Loucy (cell line): ENCODE results near the gene RPL27.
"Not testable (repeated sequence)": the region's sequence is repeated elsewhere in the genome, so short reads cannot be mapped to it uniquely, and the experiment has no call there.

Experiments used
- H2AFZ ChIP-seq: fragments of 200-600 bp; sonication (generic); 2 replicates; pipeline ENCODE4 v1.6.0; 2016; ENCODE audit warnings: antibody characterized with exemption, mild to moderate bottlenecking, low read length, moderate library complexity
- H3F3A ChIP-seq: fragments of 200-600 bp; 2 replicates; pipeline ENCODE4 v1.6.0; 2016; ENCODE audit warnings: antibody characterized with exemption, low read depth, mild to moderate bottlenecking
- H3K27me3 ChIP-seq: fragments of 200-600 bp; sonication (generic); 2 replicates; pipeline ENCODE4 v1.6.1; 2014; ENCODE audit warnings: low read length, mild to moderate bottlenecking; ENCODE audit not compliant: insufficient read depth, poor library complexity, severe bottlenecking
- H3K36me3 ChIP-seq: fragments of 200-600 bp; sonication (generic); 2 replicates; pipeline ENCODE4 v1.6.1; 2016; ENCODE audit warnings: low read length; ENCODE audit not compliant: insufficient read depth
- H3K4me1 ChIP-seq: fragments of 200-600 bp; sonication (generic); 2 replicates; pipeline ENCODE4 v1.5.1; 2014; ENCODE audit warnings: low read length, mild to moderate bottlenecking; ENCODE audit not compliant: insufficient read depth, poor library complexity, severe bottlenecking
- H3K4me2 ChIP-seq: fragments of 200-600 bp; sonication (generic); 2 replicates; pipeline ENCODE4 v1.6.0; 2014; ENCODE audit warnings: antibody characterized with exemption, low read length, low read depth, mild to moderate bottlenecking; ENCODE audit not compliant: poor library complexity, severe bottlenecking
- H3K4me3 ChIP-seq: fragments of 200-600 bp; sonication (generic); 2 replicates; pipeline ENCODE4 v1.5.1; 2014; ENCODE audit warnings: low read length, mild to moderate bottlenecking, mixed read lengths; ENCODE audit not compliant: poor library complexity, severe bottlenecking
- H3K79me2 ChIP-seq: fragments of 200-600 bp; sonication (generic); 2 replicates; pipeline ENCODE4 v1.6.1; 2014; ENCODE audit warnings: low read length; ENCODE audit not compliant: insufficient read depth
- H3K9ac ChIP-seq: fragments of 200-600 bp; sonication (generic); 2 replicates; pipeline ENCODE4 v1.6.0; 2014; ENCODE audit warnings: mild to moderate bottlenecking, low read depth, low read length, moderate library complexity; ENCODE audit not compliant: poor library complexity, severe bottlenecking
- H3K9me2 ChIP-seq: fragments of 200-600 bp; sonication (generic); replicated peaks from 2 replicates; pipeline ENCODE4 v1.6.1; 2016; ENCODE audit warnings: low read depth, low read length, mixed read lengths
- H3K9me3 ChIP-seq: fragments of 200-600 bp; sonication (generic); 2 replicates; pipeline ENCODE4 v1.6.1; 2014; ENCODE audit warnings: mild to moderate bottlenecking, antibody characterized with exemption, low read length, low read depth; ENCODE audit not compliant: insufficient read depth
- H4K20me1 ChIP-seq: fragments of 200-600 bp; sonication (generic); 2 replicates; pipeline ENCODE4 v1.6.0; 2014; ENCODE audit warnings: antibody characterized with exemption, low read length, mild to moderate bottlenecking; ENCODE audit not compliant: insufficient read depth, poor library complexity, severe bottlenecking
- EZH2phosphoT487 ChIP-seq: fragments of 200-600 bp; IDR thresholded peaks from 2 replicates; pipeline ENCODE4 v1.6.1; 2018; ENCODE audit warnings: antibody characterized with exemption, mild to moderate bottlenecking, moderate library complexity, borderline replicate concordance
- TF ChIP-seq, protein P1 (sequence below): fragments of 200-600 bp; sonication (generic); conservative IDR thresholded peaks from 2 replicates; pipeline ENCODE4 v1.5.1; 2014; ENCODE audit warnings: mild to moderate bottlenecking, antibody characterized with exemption, low read length

RPL27 gene

DNA sequence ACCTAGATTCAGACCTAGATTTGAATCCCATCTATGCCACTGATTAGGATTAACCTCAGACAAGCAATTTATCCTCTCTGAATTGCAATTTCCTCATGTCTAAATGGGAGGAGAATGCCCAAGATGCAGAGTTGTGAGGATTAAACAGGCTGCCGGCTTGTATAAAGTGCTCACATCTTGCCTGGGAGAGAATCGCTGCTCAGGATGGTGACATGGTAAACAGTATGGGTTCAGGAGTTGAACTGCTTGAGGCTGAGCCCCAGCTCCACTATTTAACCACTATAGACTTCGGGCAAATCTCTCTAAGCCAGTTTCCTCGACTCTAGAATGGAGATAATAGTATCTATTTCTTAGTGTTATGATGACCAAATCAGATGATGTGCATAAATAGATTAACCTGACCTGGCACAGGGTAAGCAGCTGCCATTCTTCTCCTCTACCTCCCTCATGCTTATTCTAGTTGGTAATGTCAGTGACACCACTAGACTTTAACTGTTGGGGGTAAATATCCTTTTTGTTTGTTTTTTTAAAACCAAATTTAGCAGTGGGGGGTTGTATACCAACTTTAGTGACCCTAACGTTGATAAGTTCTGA, 732 bp upstream of the RPL27 start:
- Histone ChIP-seq H3K4me3 (peak overlapping the region; percentile 72), H3K4me2 (peak overlapping the region; percentile 83), H3F3A (peaks cover 2% of the 10 kb centered on the region; the same call in 1 of the 2 replicates), H3K4me1 (peaks cover 22% of the 10 kb centered on the region), H4K20me1 (peaks cover 28% of the 10 kb centered on the region), H2AFZ (peak overlapping the region; percentile 91), H3K36me3 (peaks cover 24% of the 10 kb centered on the region; the same call in 1 of the 2 replicates), H3K9me2 (no peaks in the 10 kb centered on the region), H3K27me3 (peaks cover 10% of the 10 kb centered on the region), H3K79me2 (peaks cover 35% of the 10 kb centered on the region), H3K9ac (peak overlapping the region; percentile 70), H3K9me3 (no peaks in the 10 kb centered on the region)
- TF ChIP-seq, protein P1, sequence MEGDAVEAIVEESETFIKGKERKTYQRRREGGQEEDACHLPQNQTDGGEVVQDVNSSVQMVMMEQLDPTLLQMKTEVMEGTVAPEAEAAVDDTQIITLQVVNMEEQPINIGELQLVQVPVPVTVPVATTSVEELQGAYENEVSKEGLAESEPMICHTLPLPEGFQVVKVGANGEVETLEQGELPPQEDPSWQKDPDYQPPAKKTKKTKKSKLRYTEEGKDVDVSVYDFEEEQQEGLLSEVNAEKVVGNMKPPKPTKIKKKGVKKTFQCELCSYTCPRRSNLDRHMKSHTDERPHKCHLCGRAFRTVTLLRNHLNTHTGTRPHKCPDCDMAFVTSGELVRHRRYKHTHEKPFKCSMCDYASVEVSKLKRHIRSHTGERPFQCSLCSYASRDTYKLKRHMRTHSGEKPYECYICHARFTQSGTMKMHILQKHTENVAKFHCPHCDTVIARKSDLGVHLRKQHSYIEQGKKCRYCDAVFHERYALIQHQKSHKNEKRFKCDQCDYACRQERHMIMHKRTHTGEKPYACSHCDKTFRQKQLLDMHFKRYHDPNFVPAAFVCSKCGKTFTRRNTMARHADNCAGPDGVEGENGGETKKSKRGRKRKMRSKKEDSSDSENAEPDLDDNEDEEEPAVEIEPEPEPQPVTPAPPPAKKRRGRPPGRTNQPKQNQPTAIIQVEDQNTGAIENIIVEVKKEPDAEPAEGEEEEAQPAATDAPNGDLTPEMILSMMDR: no peak
- TF ChIP-seq EZH2phosphoT487: no peak

DNA sequence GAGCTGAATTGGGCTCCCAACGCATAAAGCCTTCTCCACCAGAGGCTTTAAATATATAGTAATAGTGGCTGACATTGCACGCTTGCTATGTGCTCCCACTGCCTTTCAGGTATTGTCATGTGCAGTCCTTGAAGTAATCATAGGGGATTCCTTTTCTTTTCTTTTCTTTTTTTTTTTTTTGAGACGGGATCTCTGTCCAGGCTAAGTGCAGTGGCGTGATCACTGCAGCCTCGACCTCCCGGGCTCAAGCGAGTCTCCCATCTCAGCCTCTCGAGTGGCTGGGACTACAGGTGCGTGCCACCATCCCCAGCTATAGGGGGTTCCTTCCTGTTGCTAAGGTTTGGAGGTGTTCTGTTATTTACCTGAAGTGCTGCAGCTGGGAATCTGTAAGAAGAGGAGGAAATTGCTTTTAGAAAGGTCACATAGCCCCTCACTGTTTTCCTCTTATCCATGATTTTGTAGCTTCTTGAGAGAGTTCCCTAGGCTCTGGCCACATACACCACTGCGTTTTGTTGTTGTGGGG, 845 bp downstream of the RPL27 start:
- H3K4me1 ChIP-seq: peaks cover 22% of the 10 kb centered on the region
- peaks cover 24% of the 10 kb centered on the region; the same call in 1 of the 2 replicates for H3K36me3 ChIP-seq
- peak overlapping the region; percentile 100 for H3K4me3 ChIP-seq
- peaks cover 10% of the 10 kb centered on the region for H3K27me3 ChIP-seq
- H3K9ac ChIP-seq: peak overlapping the region; percentile 100
- H3F3A ChIP-seq: peaks cover 2% of the 10 kb centered on the region; the same call in 1 of the 2 replicates
- H3K4me2 ChIP-seq: peak overlapping the region; percentile 93
- peaks cover 28% of the 10 kb centered on the region for H4K20me1 ChIP-seq
- peaks cover 35% of the 10 kb centered on the region for H3K79me2 ChIP-seq
- no peak overlapping the region for H2AFZ ChIP-seq
- TF ChIP-seq, protein P1: no peak
- TF ChIP-seq EZH2phosphoT487: no peak
- H3K9me3 ChIP-seq: no peaks in the 10 kb centered on the region
- no peaks in the 10 kb centered on the region for H3K9me2 ChIP-seq

DNA sequence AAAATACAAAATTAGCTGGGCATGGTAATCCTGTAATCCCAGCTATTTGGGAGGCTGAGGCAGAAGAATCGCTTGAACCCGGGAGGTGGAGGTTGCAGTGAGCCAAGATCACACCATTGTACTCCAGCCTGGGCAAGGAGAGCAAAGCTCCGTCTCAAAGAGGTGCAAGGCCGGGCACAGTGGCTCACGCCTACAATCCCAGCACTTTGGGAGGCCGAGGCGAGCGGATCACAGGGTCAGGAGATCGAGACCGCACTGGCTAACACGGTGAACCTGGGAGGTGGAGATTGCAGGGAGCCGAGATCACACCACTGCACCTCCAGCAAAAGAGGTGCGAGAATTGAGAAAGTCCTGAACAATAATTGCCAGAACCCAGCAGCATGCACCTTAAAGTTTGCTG, 2.7 kb downstream of the RPL27 start:
- not testable (repeated sequence) for H2AFZ ChIP-seq, H3K9me3 ChIP-seq, H3K9me2 ChIP-seq, H3K4me3 ChIP-seq, H3K27me3 ChIP-seq, H3F3A ChIP-seq
- Histone ChIP-seq H3K79me2 (peaks cover 35% of the 10 kb centered on the region), H4K20me1 (peaks cover 28% of the 10 kb centered on the region), H3K9ac (peak overlapping the region; percentile 40), H3K4me1 (peaks cover 22% of the 10 kb centered on the region), H3K4me2 (peak overlapping the region; percentile 13), H3K36me3 (peaks cover 24% of the 10 kb centered on the region; the same call in 1 of the 2 replicates)
